Endothelial cell of umbilical vein (primary cell): Measurements from ENCODE around the gene KRT78. TPM values are rescaled to one million over a fixed set of nuclear protein-coding genes. Genes with fewer than 3 reads are reported as not detected.

Source experiments
- Bru-seq: library from RNA; stranded (reverse); fragments of 400-500 nt; gene quantifications from one replicate; lab custom pipeline; 2021; lab: Mats Ljungman, UMichigan
- BruChase-seq, 2 experiments: library from RNA; stranded (reverse); fragments of 400-500 nt; gene quantifications; one replicate each; lab custom pipeline; 2021; lab: Mats Ljungman, UMichigan
- BruUV-seq: library from RNA; stranded (reverse); fragments of 400-500 nt; replicated peaks from 2 replicates; lab custom pipeline; 2021; lab: Mats Ljungman, UMichigan
- CTCF ChIA-PET: fragments of 300-600, 350-600 bp; sonication (Branson Sonifier 250); formaldehyde crosslinking; loops from one replicate; lab custom pipeline; 2021; ENCODE audit warnings: antibody characterized with exemption, inconsistent platforms; lab: Charles Lee
- POLR2A ChIA-PET: fragments of 300-600, 350-600 bp; sonication (Branson Sonifier 250); formaldehyde crosslinking; loops from one replicate; lab custom pipeline; 2021; ENCODE audit warnings: antibody characterized with exemption, inconsistent platforms; lab: Charles Lee
- DNase-seq: peaks from one replicate; pipeline ENCODE4 v3.0.0-alpha.2; 2011; ENCODE audit warnings: low read depth, low spot score
- FAIRE-seq: peaks from 2 replicates; lab custom pipeline; 2011; peaks lifted over from hg19 to GRCh38; lab: Jason Lieb, UNC
- H2AFZ ChIP-seq: 2 replicates; pipeline ENCODE4 v1.6.0; 2012; ENCODE audit warnings: low read depth, low read length, control low read depth, inconsistent platforms
- H3K27ac ChIP-seq: 2 replicates; pipeline ENCODE4 v1.5.1; 2011; ENCODE audit warnings: low read depth, mild to moderate bottlenecking, control low read depth, low read length, moderate library complexity; ENCODE audit not compliant: insufficient read depth
- H3K27me3 ChIP-seq, 2 experiments: 2 replicates each; pipeline versions ENCODE4 v1.6.0 to v1.6.1; 2011; ENCODE audit warnings: low read length in 2 of 2, mixed read lengths in 1 of 2; ENCODE audit not compliant: control insufficient read depth in 2 of 2, insufficient read depth in 2 of 2
- H3K36me3 ChIP-seq, 2 experiments: 2 replicates in 1 of 2; 3 replicates in 1 of 2; pipeline ENCODE4 v1.5.1; 2011; ENCODE audit warnings: low read length in 2 of 2, mild to moderate bottlenecking in 1 of 2, moderate library complexity in 1 of 2; ENCODE audit not compliant: control insufficient read depth in 2 of 2, insufficient read depth in 2 of 2; ENCODE audit errors: extremely low read depth in 1 of 2
- H3K4me1 ChIP-seq: 3 replicates; pipeline ENCODE4 v1.5.1; 2011; ENCODE audit warnings: mild to moderate bottlenecking, low read length; ENCODE audit not compliant: control insufficient read depth, insufficient read depth; ENCODE audit errors: extremely low read depth
- H3K4me2 ChIP-seq: 2 replicates; pipeline ENCODE4 v1.6.1; 2011; ENCODE audit warnings: low read length, control low read depth, mixed read lengths; ENCODE audit not compliant: insufficient read depth
- H3K4me3 ChIP-seq, 3 experiments: fragments of 200-600 bp in 1 of 3; sonication (generic), shearing (Covaris generic) in 1 of 3; replicated peaks in 1 of 3; 2 replicates each; pipeline ENCODE4 v1.5.1; 2011 to 2016; ENCODE audit warnings: control low read depth in 3 of 3, low read length in 3 of 3, mild to moderate bottlenecking in 2 of 3, inconsistent platforms in 1 of 3, low read depth in 1 of 3, moderate library complexity in 1 of 3; ENCODE audit not compliant: insufficient read depth in 1 of 3
- H3K79me2 ChIP-seq: 2 replicates; pipeline ENCODE4 v1.6.0; 2012; ENCODE audit warnings: low read length, inconsistent platforms; ENCODE audit not compliant: control insufficient read depth, insufficient read depth
- H3K9ac ChIP-seq: replicated peaks from 2 replicates; pipeline ENCODE3; 2011; ENCODE audit warnings: low read length, control low read depth; ENCODE audit not compliant: insufficient read depth; ENCODE audit errors: extremely low read depth
- H3K9me1 ChIP-seq: replicated peaks from 3 replicates; pipeline ENCODE4 v1.6.0; 2011; ENCODE audit warnings: mild to moderate bottlenecking, low read length; ENCODE audit not compliant: control insufficient read depth, insufficient read depth; ENCODE audit errors: extremely low read depth
- H3K9me3 ChIP-seq: replicated peaks from 2 replicates; pipeline ENCODE4 v1.5.1; 2012; ENCODE audit warnings: low read length, inconsistent platforms; ENCODE audit not compliant: control insufficient read depth, insufficient read depth
- H4K20me1 ChIP-seq: replicated peaks from 2 replicates; pipeline ENCODE3; 2011; ENCODE audit warnings: mild to moderate bottlenecking, low read length; ENCODE audit not compliant: control insufficient read depth, insufficient read depth; ENCODE audit errors: extremely low read depth
- CTCF ChIP-seq, 2 donors: IDR thresholded peaks; 1 replicate in 1 of 2; 2 replicates in 1 of 2; pipeline ENCODE4 v1.5.1; 2011; ENCODE audit warnings: low read length in 2 of 2, mild to moderate bottlenecking in 2 of 2, moderate library complexity in 2 of 2, control low read depth in 1 of 2, inconsistent platforms in 1 of 2, low read depth in 1 of 2; ENCODE audit not compliant: insufficient read depth in 1 of 2; ENCODE audit errors: extremely low read depth in 1 of 2
- EZH2 ChIP-seq: IDR thresholded peaks from 2 replicates; pipeline ENCODE4 v1.6.1; 2012; ENCODE audit warnings: borderline replicate concordance, low read depth, mild to moderate bottlenecking, moderate library complexity, low read length, inconsistent platforms; ENCODE audit not compliant: severe bottlenecking
- FOS ChIP-seq: IDR thresholded peaks from 2 replicates; pipeline ENCODE4 v1.6.1; 2011; ENCODE audit warnings: mild to moderate bottlenecking, low read length, moderate library complexity, borderline replicate concordance; ENCODE audit not compliant: insufficient read depth
- GATA2 ChIP-seq: IDR thresholded peaks from 2 replicates; pipeline ENCODE4 v1.7.0; 2011; ENCODE audit warnings: low read depth, mild to moderate bottlenecking, moderate library complexity, mixed read lengths, low read length; ENCODE audit not compliant: insufficient read length, insufficient read depth
- JUN ChIP-seq: IDR thresholded peaks from 2 replicates; pipeline ENCODE4 v1.6.1; 2011; ENCODE audit warnings: borderline replicate concordance, low read depth; ENCODE audit not compliant: insufficient read length, insufficient read depth
- MAX ChIP-seq: IDR thresholded peaks from 2 replicates; pipeline ENCODE4 v1.6.1; 2011; ENCODE audit not compliant: insufficient read depth, insufficient read length
- MYC ChIP-seq: IDR thresholded peaks from one replicate; pipeline ENCODE4 v1.6.1; 2011; ENCODE audit warnings: mild to moderate bottlenecking, low read depth, low read length
- POLR2A ChIP-seq: IDR thresholded peaks from 2 replicates; pipeline ENCODE4 v1.6.1; 2012; ENCODE audit warnings: low read depth, mild to moderate bottlenecking, control low read depth, low read length
- POLR2AphosphoS5 ChIP-seq: IDR thresholded peaks from 2 replicates; pipeline ENCODE4 v1.6.1; 2012; ENCODE audit warnings: low read depth, mild to moderate bottlenecking, control low read depth, low read length, moderate library complexity; ENCODE audit not compliant: insufficient read depth
- dilution Hi-C: fragments of 300-500 bp; cut with MboI; formaldehyde crosslinking; loops from one replicate; pipeline ENCODE4 v1.15.0; 2019; ENCODE audit warnings: low sequenced_read_pairs; ENCODE audit not compliant: extremely low pct_ligation_motif_present
- intact Hi-C: fragments of 100-400 bp; cut with micrococcal nuclease; formaldehyde crosslinking; loops from one replicate; pipeline ENCODE4 v1.10.0; 2022
- long read RNA-seq: library from polyadenylated mRNA; stranded (forward); transcript quantifications from one replicate; pipeline ENCODE4 v2.0.0, GENCODE V29; 2021
- polyA minus RNA-seq, 3 experiments: library from RNA; depleted of rRNA, polyadenylated mRNA; stranded (reverse); fragments of >200 nt; gene quantifications; 1 replicate in 1 of 3; 2 replicates in 2 of 3; pipeline ENCODE4 v1.2.3, GENCODE V29; 2011
- polyA plus RNA-seq, 4 experiments: library from polyadenylated mRNA; depleted of rRNA in 3 of 4; stranded (reverse) in 3 of 4; unstranded in 1 of 4; fragments of >200 nt; gene quantifications; 2 replicates each; pipeline versions ENCODE4 v1.2.1 to v1.2.3, GENCODE V29; 2011 to 2012; ENCODE audit warnings: missing spikeins in 1 of 4
- total RNA-seq: library from RNA; stranded (reverse); gene quantifications from 2 replicates; pipeline ENCODE4 v1.2.3, GENCODE V29; 2021

KRT78 gene
- total RNA-seq (not detected in 2 replicates), polyA plus RNA-seq (not detected in 2 replicates), polyA minus RNA-seq (not detected in 2 replicates), Bru-seq, nascent RNA (not detected), BruChase-seq, experiment 1, labeled RNA remaining after a 6-hour chase (not detected), BruChase-seq, experiment 2, labeled RNA remaining after a 2-hour chase (not detected)
- not detected in 2 replicates for polyA plus RNA-seq (2011; cell fraction: cytosol; rRNA removed)
- 0.34 TPM in 1 of 2 replicates, not detected in the other for polyA plus RNA-seq (2011; cell fraction: nucleus; rRNA removed)
- polyA plus RNA-seq (2012), result not detected in 2 replicates
- not detected for polyA minus RNA-seq (2011; cell fraction: cytosol; rRNA and poly(A)+ RNA removed)
- not detected in 2 replicates for polyA minus RNA-seq (2011; cell fraction: nucleus; rRNA and poly(A)+ RNA removed)
- long read RNA-seq, result 0 reads

- no peaks in the 10 kb centered on the region for H3K4me1 ChIP-seq
- H3K36me3 ChIP-seq, result no peaks in the 10 kb centered on the region
- H3K9me1 ChIP-seq, result no peaks in the 10 kb centered on the region
- dilution Hi-C loops, result no loop called here
- ChIA-PET POLR2A (no interaction called here), CTCF (no interaction called here)
- H3K79me2 ChIP-seq, result no peaks in the 10 kb centered on the region
- no peaks in the 10 kb centered on the region for H3K9me3 ChIP-seq
- peaks cover 5% of the 10 kb centered on the region in 2 experiments for H3K27me3 ChIP-seq
- H4K20me1 ChIP-seq, result no peaks in the 10 kb centered on the region
- no peak within 1 kb of the TSS for H3K4me2 ChIP-seq
- TF ChIP-seq POLR2A (no peak), POLR2AphosphoS5 (no peak), FOS (no peak), CTCF (IDR thresholded peaks at IDR 0.05; ENCODE audit: extremely low read depth in 1 of 2, insufficient read depth in 1 of 2, low read depth in 1 of 2, low read length in 2 of 2) (no peak), GATA2 (no peak), JUN (no peak), EZH2 (no peak), MAX (no peak), MYC (no peak)
- no TSS peak for BruUV-seq
- H2AFZ ChIP-seq, result no peak within 1 kb of the TSS
- H3K27ac ChIP-seq, result no peak within 1 kb of the TSS
- FAIRE-seq (no peak), DNase-seq (no peak)
- H3K4me3 ChIP-seq, result no peak within 1 kb of the TSS
- H3K9ac ChIP-seq, result no peak within 1 kb of the TSS
- intact Hi-C loops, result no loop called here
Measured at GRCh38 chr12:52848661-52849255, at the start of gene KRT78. KRT78 (minus strand) TSS chr12:52848994; CDS start chr12:52848930, 64 bp downstream.
